HepG2 (cell line): ENCODE measurements around the gene CDKN3. TPM values are rescaled to one million over a fixed set of nuclear protein-coding genes. Genes with fewer than 3 reads are reported as not detected.
A peak's percentile ranks its signal among the peaks of the same experiment; 100 is the strongest.

Experiments
- ATF3 ChIP-seq: sonication (generic); formaldehyde crosslinking; IDR thresholded peaks from 2 replicates; pipeline ENCODE4 v1.4.0; 2020; ENCODE audit warnings: missing genetic modification reagents
- FOXP1 ChIP-seq, 2 experiments: fragments of 450-650 bp in 1 of 2; IDR thresholded peaks; 2 replicates each; pipeline ENCODE4 v1.6.1; 2017 to 2018; ENCODE audit warnings: antibody characterized with exemption in 1 of 2
- HDAC1 ChIP-seq: sonication (generic); formaldehyde crosslinking; IDR thresholded peaks from 2 replicates; pipeline ENCODE4 v1.5.1; 2020; ENCODE audit warnings: mild to moderate bottlenecking, missing genetic modification reagents
- HDAC6 ChIP-seq: fragments of 200-600 bp; sonication (generic); IDR thresholded peaks from 2 replicates; pipeline ENCODE4 v1.7.0; 2017; ENCODE audit warnings: mild to moderate bottlenecking, antibody characterized with exemption, low read length, low read depth
- JUNB ChIP-seq: sonication (generic); formaldehyde crosslinking; IDR thresholded peaks from 2 replicates; pipeline ENCODE4 v1.8.0; 2022; ENCODE audit warnings: missing genetic modification reagents, mild to moderate bottlenecking, borderline replicate concordance
- KDM6A ChIP-seq: IDR thresholded peaks from 2 replicates; pipeline ENCODE4 v1.6.1; 2016; ENCODE audit warnings: low read depth
- MIXL1 ChIP-seq: IDR thresholded peaks from 2 replicates; pipeline ENCODE4 v1.6.1; 2016
- MTA3 ChIP-seq: sonication (generic); formaldehyde crosslinking; IDR thresholded peaks from 2 replicates; pipeline ENCODE4 v1.4.0; 2020; ENCODE audit warnings: missing genetic modification reagents
- SP5 ChIP-seq: IDR thresholded peaks from 2 replicates; pipeline ENCODE4 v1.6.1; 2016; ENCODE audit warnings: low read depth, borderline replicate concordance
- TGIF2 ChIP-seq: IDR thresholded peaks from 2 replicates; pipeline ENCODE4 v1.6.1; 2016; ENCODE audit warnings: control low read depth, missing compliant biosample characterization
- ZNF543 ChIP-seq: sonication (generic); formaldehyde crosslinking; IDR thresholded peaks from 2 replicates; pipeline ENCODE4 v1.4.0; 2020; ENCODE audit warnings: mild to moderate bottlenecking, missing genetic modification reagents
- ZNF652 ChIP-seq: IDR thresholded peaks from 2 replicates; pipeline ENCODE4 v1.6.1; 2016; ENCODE audit warnings: low read depth, borderline replicate concordance
- ZNF788 ChIP-seq: sonication (generic); formaldehyde crosslinking; IDR thresholded peaks from 2 replicates; pipeline ENCODE4 v1.5.0; 2020; ENCODE audit warnings: mild to moderate bottlenecking, missing genetic modification reagents, borderline replicate concordance
- polyA plus RNA-seq, 8 experiments: library from polyadenylated mRNA; depleted of rRNA in 3 of 8; stranded (reverse) in 7 of 8; unstranded in 1 of 8; fragments of >200 nt; fragmentation: Illumina TruSeq in 4 of 8; extraction: Trizol in 4 of 8; gene quantifications; 2 replicates each; pipeline versions ENCODE4 v1.2.1 to v1.2.3, GENCODE V29; 2011 to 2016; ENCODE audit warnings: low read depth in 4 of 8, missing spikeins in 1 of 8, mixed read lengths in 1 of 8; ENCODE audit not compliant: insufficient read depth in 1 of 8
- total RNA-seq, 5 experiments: library from RNA; depleted of rRNA; stranded (reverse); fragments of >200 nt; fragmentation: Illumina TruSeq; extraction: Trizol; gene quantifications; 2 replicates each; pipeline ENCODE4 v1.2.3, GENCODE V29; 2016; ENCODE audit warnings: low read depth in 1 of 5
- TF ChIP-seq, protein P1 (sequence below): sonication (generic); formaldehyde crosslinking; conservative IDR thresholded peaks from 2 replicates; pipeline ENCODE4 v1.5.0; 2020; ENCODE audit warnings: missing genetic modification reagents
- TF ChIP-seq, protein P2 (sequence below), 2 experiments: sonication (generic) in 1 of 2; formaldehyde crosslinking in 1 of 2; IDR thresholded peaks; 2 replicates each; pipeline versions ENCODE4 v1.6.1 to v1.9.0; 2014 to 2022; ENCODE audit warnings: antibody characterized with exemption in 1 of 2, borderline replicate concordance in 1 of 2, inconsistent platforms in 1 of 2, low read depth in 1 of 2, missing genetic modification reagents in 1 of 2
- TF ChIP-seq, protein P3 (sequence below): sonication (generic); formaldehyde crosslinking; IDR thresholded peaks from 2 replicates; pipeline ENCODE4 v1.4.0; 2020; ENCODE audit warnings: missing genetic modification reagents
- TF ChIP-seq, protein P4 (sequence below): sonication (generic); formaldehyde crosslinking; IDR thresholded peaks from 2 replicates; pipeline ENCODE4 v1.8.1; 2023; ENCODE audit warnings: mild to moderate bottlenecking, moderate library complexity, missing genetic modification reagents
- TF ChIP-seq, protein P5 (sequence below): IDR thresholded peaks from 2 replicates; pipeline ENCODE4 v1.6.1; 2012; ENCODE audit warnings: inconsistent platforms

Gene CDKN3
- total and polyA plus RNA-seq, 2 of the 13 experiments (the other 11 are each of a cell fraction or from before 2014, with no cell fraction given) = 63.0 to 88.9 TPM

DNA sequence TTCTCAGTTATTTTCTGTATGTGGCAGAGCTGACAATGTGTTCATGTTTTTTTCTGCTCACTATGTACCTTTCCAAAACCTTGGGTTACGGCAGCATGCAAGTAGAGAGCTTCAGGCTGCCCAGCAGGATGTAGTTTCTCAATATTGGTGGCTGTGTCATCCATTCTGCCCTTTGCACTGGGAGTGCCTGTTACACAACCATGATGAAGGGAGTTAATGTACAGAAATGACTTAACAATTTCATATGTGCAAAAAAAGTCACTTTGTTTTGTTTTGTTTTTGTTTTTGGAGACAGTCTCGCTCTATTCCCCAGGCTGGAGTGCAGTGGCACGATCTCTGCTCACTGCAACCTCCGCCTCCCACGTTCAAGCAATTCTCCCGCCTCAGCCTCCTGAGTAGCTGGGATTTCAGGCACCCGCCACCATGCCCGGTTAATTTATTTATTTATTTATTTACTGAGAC, 50.5 kb downstream of the CDKN3 start (continued):
- TF ChIP-seq HDAC6 (no peak), MIXL1 (peak; percentile 85; the same call in 1 of the 2 replicates), FOXP1 (IDR thresholded peaks at IDR 0.05) (no peak), FOXP1 (CRISPR knock-in tag; IDR thresholded peaks at IDR 0.05) (peak; percentile 77), KDM6A (CRISPR knock-in tag) (peak; percentile 69), ZNF543 (CRISPR knock-in tag) (0 out of 2 replicates have a peak, but pooled peaks have one; percentile 28), SP5 (CRISPR knock-in tag) (peak; percentile 60; the same call in 1 of the 2 replicates), JUNB (CRISPR knock-in tag) (peak; percentile 48; the same call in 1 of the 2 replicates), HDAC1 (CRISPR knock-in tag) (peak; percentile 85), ZNF788 (CRISPR knock-in tag) (peak; percentile 49; the same call in 1 of the 2 replicates), MTA3 (CRISPR knock-in tag) (no peak), ATF3 (CRISPR knock-in tag) (peak; percentile 89), ZNF652 (peak; percentile 45; the same call in 1 of the 2 replicates), TGIF2 (CRISPR knock-in tag) (0 out of 2 replicates have a peak, but pooled peaks have one; percentile 43)
- TF ChIP-seq, protein P1, sequence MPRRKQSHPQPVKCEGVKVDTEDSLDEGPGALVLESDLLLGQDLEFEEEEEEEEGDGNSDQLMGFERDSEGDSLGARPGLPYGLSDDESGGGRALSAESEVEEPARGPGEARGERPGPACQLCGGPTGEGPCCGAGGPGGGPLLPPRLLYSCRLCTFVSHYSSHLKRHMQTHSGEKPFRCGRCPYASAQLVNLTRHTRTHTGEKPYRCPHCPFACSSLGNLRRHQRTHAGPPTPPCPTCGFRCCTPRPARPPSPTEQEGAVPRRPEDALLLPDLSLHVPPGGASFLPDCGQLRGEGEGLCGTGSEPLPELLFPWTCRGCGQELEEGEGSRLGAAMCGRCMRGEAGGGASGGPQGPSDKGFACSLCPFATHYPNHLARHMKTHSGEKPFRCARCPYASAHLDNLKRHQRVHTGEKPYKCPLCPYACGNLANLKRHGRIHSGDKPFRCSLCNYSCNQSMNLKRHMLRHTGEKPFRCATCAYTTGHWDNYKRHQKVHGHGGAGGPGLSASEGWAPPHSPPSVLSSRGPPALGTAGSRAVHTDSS (CRISPR knock-in tag) = no peak
- TF ChIP-seq, protein P2, sequence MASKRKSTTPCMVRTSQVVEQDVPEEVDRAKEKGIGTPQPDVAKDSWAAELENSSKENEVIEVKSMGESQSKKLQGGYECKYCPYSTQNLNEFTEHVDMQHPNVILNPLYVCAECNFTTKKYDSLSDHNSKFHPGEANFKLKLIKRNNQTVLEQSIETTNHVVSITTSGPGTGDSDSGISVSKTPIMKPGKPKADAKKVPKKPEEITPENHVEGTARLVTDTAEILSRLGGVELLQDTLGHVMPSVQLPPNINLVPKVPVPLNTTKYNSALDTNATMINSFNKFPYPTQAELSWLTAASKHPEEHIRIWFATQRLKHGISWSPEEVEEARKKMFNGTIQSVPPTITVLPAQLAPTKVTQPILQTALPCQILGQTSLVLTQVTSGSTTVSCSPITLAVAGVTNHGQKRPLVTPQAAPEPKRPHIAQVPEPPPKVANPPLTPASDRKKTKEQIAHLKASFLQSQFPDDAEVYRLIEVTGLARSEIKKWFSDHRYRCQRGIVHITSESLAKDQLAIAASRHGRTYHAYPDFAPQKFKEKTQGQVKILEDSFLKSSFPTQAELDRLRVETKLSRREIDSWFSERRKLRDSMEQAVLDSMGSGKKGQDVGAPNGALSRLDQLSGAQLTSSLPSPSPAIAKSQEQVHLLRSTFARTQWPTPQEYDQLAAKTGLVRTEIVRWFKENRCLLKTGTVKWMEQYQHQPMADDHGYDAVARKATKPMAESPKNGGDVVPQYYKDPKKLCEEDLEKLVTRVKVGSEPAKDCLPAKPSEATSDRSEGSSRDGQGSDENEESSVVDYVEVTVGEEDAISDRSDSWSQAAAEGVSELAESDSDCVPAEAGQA (IDR thresholded peaks at IDR 0.05; ENCODE audit: low read depth) = peak; percentile 68
- TF ChIP-seq, protein P2 (CRISPR knock-in tag; IDR thresholded peaks at IDR 0.05; ENCODE audit: borderline replicate concordance) = no peak
- TF ChIP-seq, protein P3, sequence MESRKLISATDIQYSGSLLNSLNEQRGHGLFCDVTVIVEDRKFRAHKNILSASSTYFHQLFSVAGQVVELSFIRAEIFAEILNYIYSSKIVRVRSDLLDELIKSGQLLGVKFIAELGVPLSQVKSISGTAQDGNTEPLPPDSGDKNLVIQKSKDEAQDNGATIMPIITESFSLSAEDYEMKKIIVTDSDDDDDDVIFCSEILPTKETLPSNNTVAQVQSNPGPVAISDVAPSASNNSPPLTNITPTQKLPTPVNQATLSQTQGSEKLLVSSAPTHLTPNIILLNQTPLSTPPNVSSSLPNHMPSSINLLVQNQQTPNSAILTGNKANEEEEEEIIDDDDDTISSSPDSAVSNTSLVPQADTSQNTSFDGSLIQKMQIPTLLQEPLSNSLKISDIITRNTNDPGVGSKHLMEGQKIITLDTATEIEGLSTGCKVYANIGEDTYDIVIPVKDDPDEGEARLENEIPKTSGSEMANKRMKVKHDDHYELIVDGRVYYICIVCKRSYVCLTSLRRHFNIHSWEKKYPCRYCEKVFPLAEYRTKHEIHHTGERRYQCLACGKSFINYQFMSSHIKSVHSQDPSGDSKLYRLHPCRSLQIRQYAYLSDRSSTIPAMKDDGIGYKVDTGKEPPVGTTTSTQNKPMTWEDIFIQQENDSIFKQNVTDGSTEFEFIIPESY (CRISPR knock-in tag) = peak; percentile 53; the same call in 1 of the 2 replicates
- TF ChIP-seq, protein P4, sequence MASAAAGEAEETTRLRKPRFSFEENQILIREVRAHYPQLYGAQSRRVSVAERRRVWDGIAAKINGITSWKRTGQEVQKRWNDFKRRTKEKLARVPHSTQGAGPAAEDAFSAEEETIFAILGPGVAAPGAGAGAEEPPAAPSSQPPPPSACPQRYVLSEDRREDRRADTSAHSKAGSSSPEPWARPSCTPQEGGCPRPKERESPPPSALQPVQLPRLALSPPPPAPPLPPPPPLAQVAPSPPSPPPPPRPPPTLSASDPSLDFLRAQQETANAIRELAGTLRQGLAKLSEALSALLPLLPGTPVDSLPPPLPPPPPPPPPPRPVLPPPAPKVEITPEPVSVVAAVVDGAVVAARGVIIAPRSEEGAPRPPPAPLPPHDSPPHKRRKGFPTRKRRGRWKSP (CRISPR knock-in tag) = peak; percentile 24; the same call in 1 of the 2 replicates
- TF ChIP-seq, protein P5, sequence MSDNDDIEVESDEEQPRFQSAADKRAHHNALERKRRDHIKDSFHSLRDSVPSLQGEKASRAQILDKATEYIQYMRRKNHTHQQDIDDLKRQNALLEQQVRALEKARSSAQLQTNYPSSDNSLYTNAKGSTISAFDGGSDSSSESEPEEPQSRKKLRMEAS = peak; percentile 63; the same call in 1 of the 2 replicates
